ENCODE results near the gene STX17.

STX17 gene

DNA sequence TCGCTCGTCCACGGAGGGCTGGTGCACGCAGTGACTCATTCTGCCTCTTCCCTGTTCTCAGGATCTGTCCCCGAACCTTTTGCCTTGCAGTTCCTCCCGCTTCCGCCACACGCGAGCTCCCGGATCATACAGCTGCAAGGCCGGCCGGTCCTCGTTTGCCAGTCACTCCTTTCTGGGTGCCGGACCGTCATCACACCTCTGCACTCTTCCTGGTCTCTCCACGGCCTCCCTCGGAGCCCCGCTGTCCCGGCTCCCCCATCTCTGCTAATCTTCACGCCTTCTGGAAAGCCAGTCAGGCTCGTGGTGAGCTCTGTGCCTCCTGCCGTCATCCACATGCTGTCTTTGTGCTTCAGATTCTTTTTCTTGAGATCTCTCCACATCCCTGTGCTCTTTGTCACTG lies 91.8 kb downstream of the STX17 start:
- TF ChIP-seq, protein P1, sequence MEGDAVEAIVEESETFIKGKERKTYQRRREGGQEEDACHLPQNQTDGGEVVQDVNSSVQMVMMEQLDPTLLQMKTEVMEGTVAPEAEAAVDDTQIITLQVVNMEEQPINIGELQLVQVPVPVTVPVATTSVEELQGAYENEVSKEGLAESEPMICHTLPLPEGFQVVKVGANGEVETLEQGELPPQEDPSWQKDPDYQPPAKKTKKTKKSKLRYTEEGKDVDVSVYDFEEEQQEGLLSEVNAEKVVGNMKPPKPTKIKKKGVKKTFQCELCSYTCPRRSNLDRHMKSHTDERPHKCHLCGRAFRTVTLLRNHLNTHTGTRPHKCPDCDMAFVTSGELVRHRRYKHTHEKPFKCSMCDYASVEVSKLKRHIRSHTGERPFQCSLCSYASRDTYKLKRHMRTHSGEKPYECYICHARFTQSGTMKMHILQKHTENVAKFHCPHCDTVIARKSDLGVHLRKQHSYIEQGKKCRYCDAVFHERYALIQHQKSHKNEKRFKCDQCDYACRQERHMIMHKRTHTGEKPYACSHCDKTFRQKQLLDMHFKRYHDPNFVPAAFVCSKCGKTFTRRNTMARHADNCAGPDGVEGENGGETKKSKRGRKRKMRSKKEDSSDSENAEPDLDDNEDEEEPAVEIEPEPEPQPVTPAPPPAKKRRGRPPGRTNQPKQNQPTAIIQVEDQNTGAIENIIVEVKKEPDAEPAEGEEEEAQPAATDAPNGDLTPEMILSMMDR (IDR thresholded peaks at IDR 0.05; ENCODE audit: extremely low read depth, insufficient read depth, missing control alignments) = no peak
- in situ Hi-C loops (cut with MboI; ENCODE audit: low pct_unique_long_range_greater_than_20kb, low sequenced_read_pairs, unreplicated experiment) = no loop called here
- no peak for DNase-seq (ENCODE audit: low spot score)

- in situ Hi-C loops (cut with MboI; ENCODE audit: low pct_unique_long_range_greater_than_20kb, low sequenced_read_pairs, unreplicated experiment) = no loop called here
- no peak for DNase-seq (ENCODE audit: low spot score)
- TF ChIP-seq, protein P1 (IDR thresholded peaks at IDR 0.05; ENCODE audit: extremely low read depth, insufficient read depth, missing control alignments) = no peak
These were observed 92.4 kb downstream of the STX17 start for GRCh38 chr9:99998866-99999265.

DNA sequence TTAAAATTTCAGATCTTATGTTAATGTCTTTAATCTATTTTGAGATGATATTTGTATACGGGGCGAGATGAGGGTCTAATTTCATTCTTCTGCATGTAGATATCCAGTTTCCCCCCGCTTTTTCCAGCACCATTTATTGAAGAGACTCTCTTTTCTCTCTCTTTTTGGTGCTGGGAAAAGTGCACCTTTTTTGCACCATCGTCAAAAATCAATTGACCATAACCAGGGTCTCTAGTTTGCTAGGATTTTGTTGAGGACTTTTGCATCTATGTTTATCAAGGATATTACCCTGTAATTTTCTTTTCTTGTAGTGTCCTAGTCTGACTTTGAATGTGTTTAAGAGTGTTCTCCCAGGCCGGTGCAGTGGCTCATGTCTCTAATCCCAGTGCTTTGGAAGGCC lies 93.3 kb downstream of the STX17 start:
- DNase-seq (ENCODE audit: low spot score) = no peak
- in situ Hi-C loops (cut with MboI; ENCODE audit: low pct_unique_long_range_greater_than_20kb, low sequenced_read_pairs, unreplicated experiment) = loop anchor here (25.0 kb wide), 2 partner anchors 712 to 812 kb away; no protein-coding TSS in a partner anchor
- TF ChIP-seq, protein P1 (IDR thresholded peaks at IDR 0.05; ENCODE audit: extremely low read depth, insufficient read depth, missing control alignments) = no peak

DNA sequence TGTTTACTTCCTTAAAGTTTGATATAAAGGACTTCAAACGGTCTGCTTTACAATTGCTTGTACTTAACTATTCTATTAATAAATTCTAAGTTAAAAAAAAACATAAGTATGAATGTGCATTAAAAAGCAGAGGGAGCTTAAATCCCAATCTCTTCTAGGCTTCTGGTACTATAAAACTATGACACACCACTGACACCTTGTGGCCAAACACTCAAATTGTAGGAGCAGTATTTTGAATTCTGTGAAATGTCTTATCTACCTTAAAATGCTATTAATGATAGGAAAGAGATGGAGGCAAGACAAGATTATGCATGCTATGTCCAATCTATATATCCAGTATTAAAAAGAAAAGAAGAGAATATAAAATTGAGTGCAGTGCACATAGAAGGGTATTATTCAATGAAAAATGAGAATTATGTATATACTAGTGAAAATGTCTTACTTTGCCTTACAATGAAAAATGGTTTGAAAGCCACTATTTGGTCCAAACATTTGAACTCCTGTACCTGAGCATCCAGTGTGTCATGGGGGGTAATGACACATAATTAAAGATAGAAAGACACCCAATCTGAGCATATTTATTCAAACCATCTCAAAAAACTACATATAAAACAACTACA lies 104.7 kb downstream of the STX17 start:
- in situ Hi-C loops (cut with MboI; ENCODE audit: low pct_unique_long_range_greater_than_20kb, low sequenced_read_pairs, unreplicated experiment) = loop anchor here (10.0 to 25.0 kb wide), 3 partner anchors 176 to 824 kb away; no protein-coding TSS in a partner anchor
- TF ChIP-seq, protein P1 (IDR thresholded peaks at IDR 0.05; ENCODE audit: extremely low read depth, insufficient read depth, missing control alignments) = peak; percentile 60
- peak; percentile 47 for DNase-seq (ENCODE audit: low spot score)

DNA sequence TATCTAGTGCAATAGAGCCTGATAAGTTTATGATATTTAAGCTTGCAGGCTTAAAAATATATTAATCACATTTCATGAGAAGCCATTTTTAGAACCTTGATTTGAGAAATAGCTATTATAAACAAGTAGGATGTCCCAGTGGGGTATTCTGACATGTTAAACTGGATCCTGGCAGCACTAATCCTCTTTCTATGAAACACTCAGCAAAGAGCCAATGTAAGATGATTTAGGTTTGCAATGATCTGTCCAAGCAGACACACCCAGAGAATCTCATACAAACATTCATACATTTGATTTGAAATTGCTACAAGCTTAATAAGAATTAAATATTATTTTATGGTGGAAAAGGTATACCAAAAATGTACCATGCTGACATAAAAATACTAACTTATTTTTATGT lies 105.8 kb downstream of the STX17 start:
- DNase-seq (ENCODE audit: low spot score) = no peak
- in situ Hi-C loops (cut with MboI; ENCODE audit: low pct_unique_long_range_greater_than_20kb, low sequenced_read_pairs, unreplicated experiment) = loop anchor here (10.0 to 25.0 kb wide), 3 partner anchors 177 to 825 kb away; no protein-coding TSS in a partner anchor
- TF ChIP-seq, protein P1 (IDR thresholded peaks at IDR 0.05; ENCODE audit: extremely low read depth, insufficient read depth, missing control alignments) = no peak

- TF ChIP-seq, protein P1 (IDR thresholded peaks at IDR 0.05; ENCODE audit: extremely low read depth, insufficient read depth, missing control alignments) = no peak
- in situ Hi-C loops (cut with MboI; ENCODE audit: low pct_unique_long_range_greater_than_20kb, low sequenced_read_pairs, unreplicated experiment) = loop anchor here (10.0 to 25.0 kb wide), 3 partner anchors 179 to 826 kb away; no protein-coding TSS in a partner anchor
- no peak for DNase-seq (ENCODE audit: low spot score)
These were observed 107.1 kb downstream of the STX17 start for GRCh38 chr9:100013573-100013972.

Data from GM13977 (cell line).